Breast epithelium (tissue), 3 donors: ENCODE measurements around the gene GUCY1A2.

Experiments used
- CTCF ChIP-seq, 3 donors: fragments of 450-650 bp; IDR thresholded peaks; one replicate each; pipeline ENCODE4 v1.5.1; 2016 to 2017; ENCODE audit warnings: antibody characterized with exemption in 3 of 3, mild to moderate bottlenecking in 3 of 3, moderate library complexity in 3 of 3
- POLR2A ChIP-seq: fragments of 450-650 bp; IDR thresholded peaks from one replicate; pipeline ENCODE4 v1.6.1; 2016; ENCODE audit warnings: antibody characterized with exemption, mild to moderate bottlenecking, moderate library complexity
- POLR2AphosphoS5 ChIP-seq, 3 donors: sonication (generic); formaldehyde crosslinking; IDR thresholded peaks; one replicate each; pipeline ENCODE4 v1.6.1; 2017; ENCODE audit warnings: antibody characterized with exemption in 3 of 3

DNA sequence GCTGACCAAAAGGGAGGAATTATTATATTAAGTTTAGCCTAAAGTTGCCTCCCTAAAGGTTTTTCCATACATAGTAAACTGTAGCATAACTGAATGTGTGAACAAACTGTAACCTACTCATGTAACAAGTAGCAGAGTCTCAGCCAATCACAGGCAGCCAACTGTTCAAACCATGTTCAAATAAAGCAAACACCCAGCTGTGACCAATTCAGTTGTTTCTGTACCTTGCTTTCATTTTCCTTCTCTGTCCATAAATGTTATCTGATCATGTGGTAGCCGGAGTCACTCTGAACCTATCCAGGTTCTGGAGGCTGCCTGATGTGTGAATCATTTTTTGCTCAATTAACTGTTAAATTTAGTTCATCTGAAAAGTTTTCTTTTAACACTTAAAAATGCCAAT lies 373.5 kb downstream of the GUCY1A2 start:
- no peak for TF ChIP-seq CTCF (IDR thresholded peaks at IDR 0.05)
- no peak for TF ChIP-seq POLR2A
- no peak for TF ChIP-seq POLR2AphosphoS5 (IDR thresholded peaks at IDR 0.05)
